SJCRH30 (cell line): ENCODE measurements around the gene SLC25A39. TPM values are rescaled to one million over a fixed set of nuclear protein-coding genes. Genes with fewer than 3 reads are reported as not detected.

Experiments
- DNase-seq, 2 experiments: peaks; one replicate each; pipeline ENCODE4 v3.0.0-alpha.2; 2015 to 2020
- H3K27ac ChIP-seq: fragments of 250-450 bp; sonication (Bioruptor Pico); 2 replicates; pipeline ENCODE4 v1.5.1; 2020; ENCODE audit warnings: mild to moderate bottlenecking, moderate library complexity
- H3K27me3 ChIP-seq: fragments of 250-450 bp; sonication (Bioruptor Pico); 2 replicates; pipeline ENCODE4 v1.5.1; 2020; ENCODE audit warnings: mild to moderate bottlenecking, moderate library complexity
- H3K36me3 ChIP-seq: fragments of 250-450 bp; sonication (Bioruptor Pico); 2 replicates; pipeline ENCODE4 v1.5.1; 2020; ENCODE audit warnings: mild to moderate bottlenecking, moderate library complexity
- H3K4me1 ChIP-seq: fragments of 250-450 bp; sonication (Bioruptor Pico); 2 replicates; pipeline ENCODE4 v1.5.1; 2020; ENCODE audit warnings: mild to moderate bottlenecking, moderate library complexity
- H3K4me3 ChIP-seq: fragments of 250-450 bp; sonication (Bioruptor Pico); 2 replicates; pipeline ENCODE4 v1.5.1; 2020; ENCODE audit warnings: mild to moderate bottlenecking, moderate library complexity
- H3K9me3 ChIP-seq: fragments of 250-450 bp; sonication (Bioruptor Pico); replicated peaks from 2 replicates; pipeline ENCODE4 v1.5.1; 2020; ENCODE audit warnings: mild to moderate bottlenecking, moderate library complexity
- total RNA-seq: library from RNA; depleted of rRNA; stranded (reverse); fragments of >200 nt; shearing (Covaris generic); gene quantifications from 2 replicates; pipeline ENCODE4 v1.2.3, GENCODE V29; 2014

SLC25A39 gene
- total RNA-seq, 1 experiment from 2014 or later = 87.2 TPM

DNA sequence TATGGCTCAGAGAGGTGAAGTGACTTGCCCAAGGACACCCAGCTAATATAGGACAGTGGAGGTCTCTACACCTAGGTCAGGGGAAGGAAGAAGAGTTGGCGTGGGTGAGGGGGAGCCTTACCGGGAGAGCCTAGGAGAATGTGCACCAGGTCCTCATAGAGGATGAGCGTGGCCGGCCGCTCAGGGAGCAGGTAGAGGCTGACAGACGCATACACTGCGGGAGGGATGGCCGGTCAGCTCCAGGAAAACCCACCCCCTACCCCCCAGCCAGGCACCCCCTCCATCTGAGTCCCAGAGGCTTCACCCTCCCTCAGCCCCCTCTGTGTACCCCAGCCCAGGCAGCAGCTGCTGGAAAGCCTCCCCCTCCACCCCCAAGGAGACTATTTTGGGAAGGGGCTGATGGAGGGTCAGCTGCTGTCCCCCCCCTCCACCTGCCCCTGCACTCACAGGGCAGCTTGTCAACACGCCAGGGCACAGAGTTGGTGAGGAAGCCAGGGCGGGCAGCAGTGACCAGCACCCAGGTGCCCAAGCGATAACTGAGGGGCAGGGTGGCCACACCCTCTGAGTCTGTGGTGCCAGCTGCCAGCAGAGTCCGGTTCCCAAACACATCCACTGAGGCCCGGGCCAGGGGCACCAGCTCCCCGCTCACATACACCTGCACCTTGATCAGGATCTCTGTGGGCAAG, 35.0 kb upstream of the SLC25A39 start:
- no peak for DNase-seq
- H3K4me1 ChIP-seq = peaks cover 22% of the 10 kb centered on the region

DNA sequence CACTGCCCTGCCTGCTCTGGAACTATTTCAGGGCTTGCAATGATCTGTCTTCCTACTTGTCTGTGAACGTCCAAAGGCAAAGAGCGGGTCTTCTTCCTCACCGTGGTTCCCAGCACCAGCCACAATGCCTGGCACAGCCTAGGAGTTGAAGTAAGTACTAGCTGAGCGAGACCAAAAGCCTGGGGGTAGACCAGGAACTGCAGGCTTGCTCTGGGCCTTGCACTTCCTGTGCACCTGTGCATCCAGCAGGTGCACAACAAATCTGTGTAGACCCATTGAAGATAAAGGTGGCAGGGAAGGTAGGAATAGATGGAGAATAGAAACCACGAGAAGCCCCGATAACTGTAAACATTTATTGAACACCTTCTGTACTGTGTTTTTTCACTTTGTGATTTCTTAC, 34.4 kb upstream of the SLC25A39 start:
- Histone ChIP-seq H3K9me3 (no peaks in the 10 kb centered on the region), H3K36me3 (no peaks in the 10 kb centered on the region), H3K4me3 (no peak overlapping the region), H3K27me3 (no peaks in the 10 kb centered on the region), H3K27ac (no peak overlapping the region), H3K4me1 (peaks cover 22% of the 10 kb centered on the region)
- DNase-seq = no peak

More for the DNA sequence above, 35.0 kb upstream of the SLC25A39 start:
- no peaks in the 10 kb centered on the region for H3K9me3 ChIP-seq
- H3K27ac ChIP-seq = no peak overlapping the region
- H3K4me3 ChIP-seq = no peak overlapping the region
- H3K36me3 ChIP-seq = no peaks in the 10 kb centered on the region
- H3K27me3 ChIP-seq = no peaks in the 10 kb centered on the region

DNA sequence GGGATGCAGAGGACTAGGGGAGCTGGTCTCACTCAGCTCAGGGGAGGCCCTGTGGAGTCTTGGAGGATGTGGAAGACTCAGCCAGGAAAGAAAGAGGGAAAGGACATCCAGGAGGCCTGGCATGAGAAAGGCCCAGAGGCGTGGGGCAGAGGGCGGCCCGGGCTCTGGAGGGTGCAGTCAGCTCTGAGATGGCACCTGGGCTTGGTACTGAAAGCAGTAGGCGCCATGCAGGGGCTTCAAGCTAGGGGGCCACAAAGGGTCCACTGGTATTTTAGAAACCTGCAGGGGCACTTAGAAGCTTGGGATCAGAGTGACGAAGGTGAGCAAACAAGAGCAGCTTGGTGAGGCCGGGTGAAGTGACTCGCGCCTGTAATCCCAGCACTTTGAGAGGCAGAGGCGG, 33.4 kb upstream of the SLC25A39 start:
- no peaks in the 10 kb centered on the region for H3K36me3 ChIP-seq
- no peaks in the 10 kb centered on the region for H3K27me3 ChIP-seq
- no peak overlapping the region for H3K27ac ChIP-seq
- no peak overlapping the region for H3K4me3 ChIP-seq
- no peaks in the 10 kb centered on the region for H3K9me3 ChIP-seq
- peaks cover 22% of the 10 kb centered on the region for H3K4me1 ChIP-seq
- DNase-seq = no peak

DNA sequence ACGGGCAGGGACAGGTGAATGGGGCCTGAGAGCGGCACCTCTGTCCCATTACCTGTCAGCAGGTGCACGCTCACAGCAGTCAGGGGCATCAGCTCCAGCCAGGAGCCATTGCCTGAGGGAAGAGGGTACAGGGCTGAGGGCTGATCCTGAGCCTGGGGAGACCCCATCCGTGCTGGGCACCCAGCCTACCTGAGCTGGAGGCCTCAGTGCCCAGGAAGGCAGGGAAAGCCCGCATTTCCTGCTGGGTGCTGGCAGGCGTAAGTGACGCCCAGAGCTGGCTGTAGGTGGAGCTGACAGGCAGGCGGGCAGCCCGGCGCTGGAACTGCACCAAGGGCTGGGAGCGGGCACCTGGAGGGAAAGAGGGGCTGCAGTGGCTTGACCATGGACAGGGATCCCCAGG, 31.6 kb upstream of the SLC25A39 start:
- no peaks in the 10 kb centered on the region for H3K36me3 ChIP-seq
- no peak overlapping the region for H3K27ac ChIP-seq
- H3K9me3 ChIP-seq = no peaks in the 10 kb centered on the region
- no peak for DNase-seq
- no peaks in the 10 kb centered on the region for H3K27me3 ChIP-seq
- H3K4me1 ChIP-seq = peaks cover 6% of the 10 kb centered on the region
- H3K4me3 ChIP-seq = no peak overlapping the region

DNA sequence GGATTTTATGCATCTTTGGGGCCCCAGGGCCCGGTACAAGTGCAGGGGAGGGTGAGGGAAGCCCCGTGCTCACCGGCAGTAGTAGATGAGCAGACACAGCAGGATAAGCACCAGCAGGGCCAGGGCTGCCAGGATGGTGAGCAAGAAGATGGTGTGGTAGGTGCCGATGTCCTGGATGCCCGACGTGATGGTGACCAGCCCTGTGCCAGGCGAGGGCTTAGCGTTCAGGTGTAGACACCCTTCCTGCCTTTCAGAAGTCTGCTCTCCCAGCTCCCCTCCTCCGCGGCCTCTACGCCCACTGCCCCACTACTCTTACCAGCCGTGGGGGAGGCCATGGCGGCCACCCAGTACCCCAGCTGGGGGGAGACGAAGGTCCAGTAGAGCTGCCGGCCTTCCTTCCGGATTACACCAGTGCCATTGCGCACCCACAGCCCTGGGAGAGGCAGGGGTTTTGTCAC, 31.0 kb upstream of the SLC25A39 start:
- no peak overlapping the region for H3K27ac ChIP-seq
- 0 out of 2 replicates have a peak, but pooled peaks cover 3% of the 10 kb centered on the region for H3K36me3 ChIP-seq
- H3K4me1 ChIP-seq = peaks cover under 1% of the 10 kb centered on the region
- no peaks in the 10 kb centered on the region for H3K27me3 ChIP-seq
- no peak overlapping the region for H3K4me3 ChIP-seq
- no peak for DNase-seq
- no peaks in the 10 kb centered on the region for H3K9me3 ChIP-seq

DNA sequence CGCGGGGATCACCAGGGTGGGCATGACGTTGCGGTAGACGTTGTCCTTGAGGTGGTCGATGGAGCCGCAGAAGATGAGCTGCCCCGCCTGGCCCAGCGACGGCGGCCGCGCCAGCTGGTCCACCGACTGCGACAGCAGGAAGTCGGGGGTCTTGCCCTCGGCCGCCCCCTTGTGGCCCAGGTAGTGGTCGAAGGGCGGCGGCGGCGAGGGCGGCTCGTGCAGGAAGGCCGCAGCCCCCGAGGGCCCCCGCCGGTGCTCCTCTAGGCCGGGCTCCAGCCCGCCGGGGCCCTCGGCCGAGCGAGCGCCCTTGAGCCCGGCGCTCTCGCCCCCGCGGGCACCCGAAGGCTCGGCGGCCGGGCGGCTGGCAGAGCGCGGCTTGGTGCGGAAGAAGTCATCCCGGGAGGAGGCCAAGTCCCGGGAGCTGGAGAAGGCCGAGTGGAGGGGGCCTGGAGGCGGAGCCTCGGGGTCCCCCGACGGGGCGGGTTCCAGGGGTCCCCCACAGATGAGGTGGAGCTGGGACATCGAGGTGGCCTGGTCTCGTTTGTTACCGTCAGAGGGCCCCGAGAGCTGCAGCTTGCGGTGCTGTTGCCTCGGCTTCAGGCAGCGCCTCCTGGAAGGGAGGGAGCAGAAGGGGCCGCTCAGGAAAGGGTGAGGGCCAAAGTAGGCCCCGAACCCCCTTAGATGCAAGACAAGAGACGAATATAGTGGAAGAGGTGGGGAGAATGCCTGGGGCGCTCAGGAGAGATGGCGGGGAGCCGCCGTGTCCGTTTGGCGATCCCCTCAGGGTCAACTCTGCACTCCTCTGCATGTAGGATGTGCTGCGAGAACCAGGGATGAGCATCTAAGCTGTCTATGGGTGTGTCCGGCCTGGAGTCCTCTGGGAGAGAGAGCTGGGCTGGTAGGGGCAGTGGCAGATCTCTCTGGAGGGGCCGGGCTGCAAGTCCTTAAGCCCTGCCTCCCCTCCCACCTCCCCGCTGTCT, 30.2 kb upstream of the SLC25A39 start:
- Histone ChIP-seq H3K27me3 (no peaks in the 10 kb centered on the region), H3K36me3 (0 out of 2 replicates have a peak, but pooled peaks cover 3% of the 10 kb centered on the region), H3K4me3 (no peak overlapping the region), H3K27ac (no peak overlapping the region), H3K4me1 (no peaks in the 10 kb centered on the region), H3K9me3 (no peaks in the 10 kb centered on the region)
- DNase-seq = no peak

DNA sequence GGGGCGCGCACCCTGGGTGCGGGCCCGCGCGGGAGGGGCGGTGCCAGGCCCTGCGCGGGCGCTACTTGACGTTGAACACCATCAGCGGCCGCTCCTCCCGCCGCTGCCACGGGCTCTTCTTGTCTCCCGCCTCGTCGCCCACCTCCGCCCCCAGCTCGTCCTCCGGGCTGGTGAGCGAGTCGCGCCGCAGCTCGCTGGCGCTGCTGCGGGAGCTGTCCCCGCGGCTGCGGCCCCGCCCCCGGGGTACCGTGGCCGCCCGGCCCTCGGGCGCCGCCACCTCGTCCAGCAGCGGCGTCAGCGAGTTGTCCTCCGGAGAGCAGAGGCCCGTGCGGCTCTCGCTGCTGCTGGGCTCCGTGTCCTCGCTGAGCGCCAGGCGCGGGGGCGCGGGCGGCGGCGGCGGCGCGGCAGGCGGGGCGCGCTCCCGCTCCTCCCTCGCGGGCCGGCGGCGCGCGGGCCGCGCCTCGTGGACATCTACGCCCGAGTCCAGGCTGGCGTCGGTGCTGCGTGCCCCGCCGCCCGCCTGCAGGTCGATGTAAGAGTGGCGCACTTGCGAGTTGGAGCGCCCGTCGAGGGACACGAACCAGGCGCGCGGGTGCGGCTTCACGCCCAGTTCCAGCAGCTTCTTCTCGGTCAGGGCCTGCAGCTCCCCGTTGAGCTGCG, 29.2 kb upstream of the SLC25A39 start:
- Histone ChIP-seq H3K4me1 (no peaks in the 10 kb centered on the region), H3K27me3 (no peaks in the 10 kb centered on the region), H3K27ac (no peak overlapping the region), H3K4me3 (no peak overlapping the region), H3K36me3 (0 out of 2 replicates have a peak, but pooled peaks cover 3% of the 10 kb centered on the region), H3K9me3 (no peaks in the 10 kb centered on the region)
- DNase-seq = no peak

DNA sequence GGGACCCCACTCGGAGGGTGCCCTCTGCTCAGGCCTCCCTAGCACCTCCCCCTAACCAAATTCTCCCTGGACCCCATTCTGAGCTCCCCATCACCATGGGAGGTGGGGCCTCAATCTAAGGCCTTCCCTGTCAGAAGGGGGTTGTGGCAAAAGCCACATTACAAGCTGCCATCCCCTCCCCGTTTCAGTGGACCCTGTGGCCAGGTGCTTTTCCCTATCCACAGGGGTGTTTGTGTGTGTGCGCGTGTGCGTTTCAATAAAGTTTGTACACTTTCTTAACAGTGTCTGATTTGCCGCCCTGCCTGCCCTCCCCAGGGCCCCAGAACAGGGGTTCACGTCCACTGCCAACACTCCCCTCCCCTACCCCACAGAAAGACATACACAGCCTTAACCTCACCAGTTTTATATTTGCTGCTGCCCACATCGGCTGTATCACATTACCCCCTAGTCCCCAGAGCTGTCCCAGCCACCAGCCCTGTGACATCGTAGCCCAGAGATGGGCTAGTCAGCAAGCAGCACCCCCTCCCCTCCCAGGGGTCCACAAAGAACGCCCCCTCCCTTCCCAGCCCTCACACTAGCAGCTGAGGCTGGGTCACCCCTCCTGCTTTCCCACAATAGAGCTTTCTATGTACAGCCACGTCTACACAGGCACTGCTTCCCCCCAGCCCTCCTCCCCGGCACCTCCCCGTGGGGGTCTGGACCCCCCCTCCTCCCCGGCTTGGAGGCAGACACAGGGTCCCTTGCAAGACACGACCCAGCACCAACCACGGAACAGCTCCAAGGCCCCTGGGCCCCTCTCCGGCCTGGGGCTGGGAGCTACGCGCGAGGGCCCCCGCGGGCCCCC, 28.4 kb upstream of the SLC25A39 start:
- H3K27ac ChIP-seq = no peak overlapping the region
- DNase-seq = no peak

DNA sequence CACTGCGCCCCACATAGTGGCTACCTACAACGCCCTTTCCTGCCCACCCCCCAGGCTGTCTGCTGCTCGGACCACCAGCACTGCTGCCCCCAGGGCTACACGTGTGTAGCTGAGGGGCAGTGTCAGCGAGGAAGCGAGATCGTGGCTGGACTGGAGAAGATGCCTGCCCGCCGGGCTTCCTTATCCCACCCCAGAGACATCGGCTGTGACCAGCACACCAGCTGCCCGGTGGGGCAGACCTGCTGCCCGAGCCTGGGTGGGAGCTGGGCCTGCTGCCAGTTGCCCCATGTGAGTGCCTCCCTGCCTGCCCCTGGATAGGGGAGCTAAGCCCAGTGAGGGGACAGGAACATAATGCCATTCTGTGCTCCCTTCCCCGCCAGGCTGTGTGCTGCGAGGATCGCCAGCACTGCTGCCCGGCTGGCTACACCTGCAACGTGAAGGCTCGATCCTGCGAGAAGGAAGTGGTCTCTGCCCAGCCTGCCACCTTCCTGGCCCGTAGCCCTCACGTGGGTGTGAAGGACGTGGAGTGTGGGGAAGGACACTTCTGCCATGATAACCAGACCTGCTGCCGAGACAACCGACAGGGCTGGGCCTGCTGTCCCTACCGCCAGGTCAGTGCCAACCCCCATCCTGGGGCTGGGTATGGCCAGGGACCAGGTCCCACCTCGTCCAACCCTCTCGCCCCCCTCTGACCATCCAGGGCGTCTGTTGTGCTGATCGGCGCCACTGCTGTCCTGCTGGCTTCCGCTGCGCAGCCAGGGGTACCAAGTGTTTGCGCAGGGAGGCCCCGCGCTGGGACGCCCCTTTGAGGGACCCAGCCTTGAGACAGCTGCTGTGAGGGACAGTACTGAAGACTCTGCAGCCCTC, 27.6 kb upstream of the SLC25A39 start:
- no peaks in the 10 kb centered on the region for H3K9me3 ChIP-seq
- no peak for DNase-seq
- H3K4me3 ChIP-seq = no peak overlapping the region
- 0 out of 2 replicates have a peak, but pooled peaks cover 3% of the 10 kb centered on the region for H3K36me3 ChIP-seq
- no peak overlapping the region for H3K27ac ChIP-seq
- H3K4me1 ChIP-seq = no peaks in the 10 kb centered on the region
- no peaks in the 10 kb centered on the region for H3K27me3 ChIP-seq

More for the DNA sequence above, 28.4 kb upstream of the SLC25A39 start:
- Histone ChIP-seq H3K4me1 (no peaks in the 10 kb centered on the region), H3K36me3 (0 out of 2 replicates have a peak, but pooled peaks cover 3% of the 10 kb centered on the region), H3K4me3 (no peak overlapping the region), H3K9me3 (no peaks in the 10 kb centered on the region), H3K27me3 (no peaks in the 10 kb centered on the region)

DNA sequence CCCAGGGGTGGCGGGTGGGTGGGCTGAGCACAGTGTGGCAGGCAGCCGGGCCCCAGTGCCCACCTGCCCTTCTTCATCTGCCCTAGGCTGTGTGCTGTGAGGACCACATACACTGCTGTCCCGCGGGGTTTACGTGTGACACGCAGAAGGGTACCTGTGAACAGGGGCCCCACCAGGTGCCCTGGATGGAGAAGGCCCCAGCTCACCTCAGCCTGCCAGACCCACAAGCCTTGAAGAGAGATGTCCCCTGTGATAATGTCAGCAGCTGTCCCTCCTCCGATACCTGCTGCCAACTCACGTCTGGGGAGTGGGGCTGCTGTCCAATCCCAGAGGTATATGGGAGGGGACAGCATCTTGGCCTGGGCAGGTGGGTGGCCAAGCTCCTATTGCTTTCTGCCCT, 26.8 kb upstream of the SLC25A39 start:
- H3K4me1 ChIP-seq = no peaks in the 10 kb centered on the region
- 0 out of 2 replicates have a peak, but pooled peaks cover 3% of the 10 kb centered on the region for H3K36me3 ChIP-seq
- no peak overlapping the region for H3K27ac ChIP-seq

DNA sequence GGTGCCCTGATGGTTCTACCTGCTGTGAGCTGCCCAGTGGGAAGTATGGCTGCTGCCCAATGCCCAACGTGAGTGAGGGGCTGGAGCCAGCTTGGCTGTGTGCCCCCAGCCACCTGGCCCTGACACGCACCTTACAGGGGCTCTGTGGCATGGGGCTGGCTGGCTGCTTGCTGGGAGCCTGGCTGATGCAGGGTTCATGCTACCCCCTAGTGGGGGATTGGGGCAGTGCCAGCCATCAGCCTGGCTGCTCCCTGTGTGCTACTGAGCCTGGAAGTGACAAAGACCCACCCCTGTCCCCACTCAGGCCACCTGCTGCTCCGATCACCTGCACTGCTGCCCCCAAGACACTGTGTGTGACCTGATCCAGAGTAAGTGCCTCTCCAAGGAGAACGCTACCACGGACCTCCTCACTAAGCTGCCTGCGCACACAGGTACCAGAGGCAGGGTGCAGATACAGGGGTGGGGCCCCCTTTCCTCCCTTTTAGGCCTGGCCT, 26.2 kb upstream of the SLC25A39 start:
- Histone ChIP-seq H3K4me1 (no peaks in the 10 kb centered on the region), H3K4me3 (no peak overlapping the region), H3K27me3 (no peaks in the 10 kb centered on the region), H3K27ac (no peak overlapping the region), H3K9me3 (no peaks in the 10 kb centered on the region), H3K36me3 (0 out of 2 replicates have a peak, but pooled peaks cover 3% of the 10 kb centered on the region)
- peak; percentile 66 to 78 for DNase-seq

More for the DNA sequence above, 26.8 kb upstream of the SLC25A39 start:
- DNase-seq = no peak
- H3K9me3 ChIP-seq = no peaks in the 10 kb centered on the region
- H3K4me3 ChIP-seq = no peak overlapping the region
- H3K27me3 ChIP-seq = no peaks in the 10 kb centered on the region

DNA sequence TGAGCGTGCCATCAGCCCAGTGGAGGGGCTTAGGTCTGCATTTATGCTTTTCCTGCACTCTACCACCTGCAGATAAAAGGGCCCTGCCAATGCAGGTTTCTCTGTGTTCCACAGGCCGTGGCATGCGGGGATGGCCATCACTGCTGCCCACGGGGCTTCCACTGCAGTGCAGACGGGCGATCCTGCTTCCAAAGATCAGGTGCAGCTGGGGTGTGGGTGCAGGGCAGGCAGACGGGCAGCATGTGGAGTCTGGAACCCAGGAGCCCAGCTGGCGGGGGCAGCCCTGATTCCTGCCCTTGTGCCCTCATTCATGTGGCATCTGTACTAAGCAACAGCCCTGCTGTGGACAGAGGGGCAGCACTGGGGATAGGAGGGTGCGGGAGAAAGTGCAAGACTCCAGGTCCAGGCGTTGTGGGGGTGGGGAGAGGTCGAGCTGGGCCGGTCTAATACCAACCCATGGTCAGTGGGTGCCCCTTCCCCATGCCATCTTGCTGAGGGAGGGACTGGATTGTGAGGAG, 25.0 kb upstream of the SLC25A39 start:
- no peaks in the 10 kb centered on the region for H3K4me1 ChIP-seq
- H3K4me3 ChIP-seq = no peak overlapping the region
- H3K36me3 ChIP-seq = 0 out of 2 replicates have a peak, but pooled peaks cover 3% of the 10 kb centered on the region
- DNase-seq = no peak
- H3K27me3 ChIP-seq = no peaks in the 10 kb centered on the region
- H3K27ac ChIP-seq = no peak overlapping the region
- H3K9me3 ChIP-seq = no peaks in the 10 kb centered on the region

DNA sequence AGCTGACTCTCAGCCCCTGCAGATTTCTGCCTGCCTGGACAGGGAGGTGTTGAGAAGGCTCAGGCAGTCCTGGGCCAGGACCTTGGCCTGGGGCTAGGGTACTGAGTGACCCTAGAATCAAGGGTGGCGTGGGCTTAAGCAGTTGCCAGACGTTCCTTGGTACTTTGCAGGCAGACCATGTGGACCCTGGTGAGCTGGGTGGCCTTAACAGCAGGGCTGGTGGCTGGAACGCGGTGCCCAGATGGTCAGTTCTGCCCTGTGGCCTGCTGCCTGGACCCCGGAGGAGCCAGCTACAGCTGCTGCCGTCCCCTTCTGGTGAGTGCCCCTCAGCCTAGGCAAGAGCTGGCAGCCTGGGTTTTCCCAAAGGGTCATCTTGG, 24.4 kb upstream of the SLC25A39 start:
- H3K27me3 ChIP-seq = no peaks in the 10 kb centered on the region
- H3K27ac ChIP-seq = no peak overlapping the region
- no peaks in the 10 kb centered on the region for H3K9me3 ChIP-seq
- no peak overlapping the region for H3K4me3 ChIP-seq
- DNase-seq = no peak
- no peaks in the 10 kb centered on the region for H3K4me1 ChIP-seq
- 0 out of 2 replicates have a peak, but pooled peaks cover 3% of the 10 kb centered on the region for H3K36me3 ChIP-seq
